Measurements from ENCODE around the gene MIB1. TPM values are rescaled to one million over a fixed set of nuclear protein-coding genes. Genes with fewer than 3 reads are reported as not detected.
A peak's percentile ranks its signal among the peaks of the same experiment; 100 is the strongest.

The MIB1 gene
- total and polyA plus RNA-seq, 10 of the 15 experiments (the other 5 are each of a cell fraction or from before 2014, with no cell fraction given) = 2.3 to 27.5 (median 10.4) TPM

- TF ChIP-seq, protein P1, sequence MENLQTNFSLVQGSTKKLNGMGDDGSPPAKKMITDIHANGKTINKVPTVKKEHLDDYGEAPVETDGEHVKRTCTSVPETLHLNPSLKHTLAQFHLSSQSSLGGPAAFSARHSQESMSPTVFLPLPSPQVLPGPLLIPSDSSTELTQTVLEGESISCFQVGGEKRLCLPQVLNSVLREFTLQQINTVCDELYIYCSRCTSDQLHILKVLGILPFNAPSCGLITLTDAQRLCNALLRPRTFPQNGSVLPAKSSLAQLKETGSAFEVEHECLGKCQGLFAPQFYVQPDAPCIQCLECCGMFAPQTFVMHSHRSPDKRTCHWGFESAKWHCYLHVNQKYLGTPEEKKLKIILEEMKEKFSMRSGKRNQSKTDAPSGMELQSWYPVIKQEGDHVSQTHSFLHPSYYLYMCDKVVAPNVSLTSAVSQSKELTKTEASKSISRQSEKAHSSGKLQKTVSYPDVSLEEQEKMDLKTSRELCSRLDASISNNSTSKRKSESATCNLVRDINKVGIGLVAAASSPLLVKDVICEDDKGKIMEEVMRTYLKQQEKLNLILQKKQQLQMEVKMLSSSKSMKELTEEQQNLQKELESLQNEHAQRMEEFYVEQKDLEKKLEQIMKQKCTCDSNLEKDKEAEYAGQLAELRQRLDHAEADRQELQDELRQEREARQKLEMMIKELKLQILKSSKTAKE (IDR thresholded peaks at IDR 0.05; ENCODE audit: low read depth, poor library complexity, severe bottlenecking) = no peak
- TF ChIP-seq WRNIP1 (IDR thresholded peaks at IDR 0.05; ENCODE audit: borderline replicate concordance, low read depth, low read length) = no peak
- no peak for TF ChIP-seq BRCA1 (IDR thresholded peaks at IDR 0.05; ENCODE audit: low read depth, low read length)
- TF ChIP-seq POLR2AphosphoS5 (IDR thresholded peaks at IDR 0.05; ENCODE audit: low read length) = no peak
- no peak for TF ChIP-seq YBX1 (IDR thresholded peaks at IDR 0.05)
- no peak for TF ChIP-seq NRF1 (conservative IDR thresholded peaks at IDR 0.05; ENCODE audit: low read depth, low read length)
- no peak for TF ChIP-seq HDAC2 (IDR thresholded peaks at IDR 0.05)
- TF ChIP-seq JUNB (IDR thresholded peaks at IDR 0.05) = no peak
- TF ChIP-seq, protein P2, sequence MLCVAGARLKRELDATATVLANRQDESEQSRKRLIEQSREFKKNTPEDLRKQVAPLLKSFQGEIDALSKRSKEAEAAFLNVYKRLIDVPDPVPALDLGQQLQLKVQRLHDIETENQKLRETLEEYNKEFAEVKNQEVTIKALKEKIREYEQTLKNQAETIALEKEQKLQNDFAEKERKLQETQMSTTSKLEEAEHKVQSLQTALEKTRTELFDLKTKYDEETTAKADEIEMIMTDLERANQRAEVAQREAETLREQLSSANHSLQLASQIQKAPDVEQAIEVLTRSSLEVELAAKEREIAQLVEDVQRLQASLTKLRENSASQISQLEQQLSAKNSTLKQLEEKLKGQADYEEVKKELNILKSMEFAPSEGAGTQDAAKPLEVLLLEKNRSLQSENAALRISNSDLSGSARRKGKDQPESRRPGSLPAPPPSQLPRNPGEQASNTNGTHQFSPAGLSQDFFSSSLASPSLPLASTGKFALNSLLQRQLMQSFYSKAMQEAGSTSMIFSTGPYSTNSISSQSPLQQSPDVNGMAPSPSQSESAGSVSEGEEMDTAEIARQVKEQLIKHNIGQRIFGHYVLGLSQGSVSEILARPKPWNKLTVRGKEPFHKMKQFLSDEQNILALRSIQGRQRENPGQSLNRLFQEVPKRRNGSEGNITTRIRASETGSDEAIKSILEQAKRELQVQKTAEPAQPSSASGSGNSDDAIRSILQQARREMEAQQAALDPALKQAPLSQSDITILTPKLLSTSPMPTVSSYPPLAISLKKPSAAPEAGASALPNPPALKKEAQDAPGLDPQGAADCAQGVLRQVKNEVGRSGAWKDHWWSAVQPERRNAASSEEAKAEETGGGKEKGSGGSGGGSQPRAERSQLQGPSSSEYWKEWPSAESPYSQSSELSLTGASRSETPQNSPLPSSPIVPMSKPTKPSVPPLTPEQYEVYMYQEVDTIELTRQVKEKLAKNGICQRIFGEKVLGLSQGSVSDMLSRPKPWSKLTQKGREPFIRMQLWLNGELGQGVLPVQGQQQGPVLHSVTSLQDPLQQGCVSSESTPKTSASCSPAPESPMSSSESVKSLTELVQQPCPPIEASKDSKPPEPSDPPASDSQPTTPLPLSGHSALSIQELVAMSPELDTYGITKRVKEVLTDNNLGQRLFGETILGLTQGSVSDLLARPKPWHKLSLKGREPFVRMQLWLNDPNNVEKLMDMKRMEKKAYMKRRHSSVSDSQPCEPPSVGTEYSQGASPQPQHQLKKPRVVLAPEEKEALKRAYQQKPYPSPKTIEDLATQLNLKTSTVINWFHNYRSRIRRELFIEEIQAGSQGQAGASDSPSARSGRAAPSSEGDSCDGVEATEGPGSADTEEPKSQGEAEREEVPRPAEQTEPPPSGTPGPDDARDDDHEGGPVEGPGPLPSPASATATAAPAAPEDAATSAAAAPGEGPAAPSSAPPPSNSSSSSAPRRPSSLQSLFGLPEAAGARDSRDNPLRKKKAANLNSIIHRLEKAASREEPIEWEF (IDR thresholded peaks at IDR 0.05; ENCODE audit: insufficient replicate concordance, low read depth, low read length) = no peak
- TF ChIP-seq FOXK2 (IDR thresholded peaks at IDR 0.05) = no peak
- TF ChIP-seq IRF3 (IDR thresholded peaks at IDR 0.05) = no peak
- no peak for TF ChIP-seq NR2C2 (IDR thresholded peaks at IDR 0.05; ENCODE audit: borderline replicate concordance, control insufficient read depth, insufficient read length, low read depth)
- 0 out of 2 replicates have a peak, but pooled peaks have one; percentile 28 for TF ChIP-seq CREB1 (IDR thresholded peaks at IDR 0.05; ENCODE audit: low read depth)
- TF ChIP-seq ZNF207 (IDR thresholded peaks at IDR 0.05; ENCODE audit: borderline replicate concordance) = no peak
- TF ChIP-seq PAX8 (IDR thresholded peaks at IDR 0.05) = no peak
- no peak for TF ChIP-seq CBFB (IDR thresholded peaks at IDR 0.05; ENCODE audit: low read depth)
- no peak for TF ChIP-seq SREBF2 (IDR thresholded peaks at IDR 0.05; ENCODE audit: low read length)
- TF ChIP-seq KLF5 (IDR thresholded peaks at IDR 0.05; ENCODE audit: partially characterized antibody) = no peak
- TF ChIP-seq CHD2 (IDR thresholded peaks at IDR 0.05; ENCODE audit: borderline replicate concordance, low read depth, low read length) = no peak
- no peak for TF ChIP-seq KAT2A (conservative IDR thresholded peaks at IDR 0.05; ENCODE audit: control insufficient read depth, low read depth, low read length)
- no peak for TF ChIP-seq FOXM1 (IDR thresholded peaks at IDR 0.05; ENCODE audit: low read depth, low read length)
- TF ChIP-seq ELK1 (IDR thresholded peaks at IDR 0.05; ENCODE audit: low read depth, low read length) = no peak
- no peak for TF ChIP-seq BACH1 (IDR thresholded peaks at IDR 0.05; ENCODE audit: borderline replicate concordance)
- TF ChIP-seq NBN (IDR thresholded peaks at IDR 0.05) = no peak
- TF ChIP-seq MAX (IDR thresholded peaks at IDR 0.05; ENCODE audit: low read depth, low read length) = no peak
Measured at GRCh38 chr18:21853016-21853415, 112.4 kb downstream of the MIB1 start (continued).
